K562 (cell line): ENCODE measurements around the gene P3H1. TPM values are rescaled to one million over a fixed set of nuclear protein-coding genes. Genes with fewer than 3 reads are reported as not detected.

Experiments used
- ATAC-seq: fragments of 200-7000 bp; cut with Tn5 transposase; 3 replicates; pipeline ENCODE4 v1.9.1; 2020; ENCODE audit warnings: moderate library complexity
- BruUV-seq: library from RNA; stranded (reverse); fragments of 400-500 nt; replicated peaks from 2 replicates; lab custom pipeline; 2021; lab: Mats Ljungman, UMichigan
- CTCF ChIA-PET: fragments of 300-600 bp; formaldehyde crosslinking; extraction: SDS; loops from one replicate; lab custom pipeline; 2021; ENCODE audit warnings: low intra/inter-chr PET ratio; lab: Yijun Ruan, JAX
- POLR2A ChIA-PET: fragments of 300-600, 350-650 bp; sonication (Branson Sonifier 250); formaldehyde crosslinking; extraction: SDS; loops from one replicate; lab custom pipeline; 2021; ENCODE audit warnings: antibody characterized with exemption, inconsistent platforms; lab: Yijun Ruan, JAX
- DNase-seq, 4 experiments: peaks; one replicate each; pipeline versions ENCODE4 v3.0.0 to v3.0.0-alpha.2; 2011 to 2018; ENCODE audit warnings: low spot score in 3 of 4, mixed read lengths in 3 of 4; ENCODE audit errors: extremely low read depth in 1 of 4
- FAIRE-seq: peaks from 2 replicates; lab custom pipeline; 2011; peaks lifted over from hg19 to GRCh38; lab: Jason Lieb, UNC
- H2AFZ ChIP-seq: 2 replicates; pipeline ENCODE4 v1.6.0; 2011; ENCODE audit warnings: low read depth, low read length, control low read depth, inconsistent platforms
- H3K27ac ChIP-seq: fragments of 200-600 bp; 3 replicates; pipeline ENCODE4 v1.8.0; 2011; ENCODE audit warnings: low read depth, mild to moderate bottlenecking, control low read depth, inconsistent platforms, low read length, moderate library complexity, mixed read lengths; ENCODE audit errors: extremely low read depth
- H3K27me3 ChIP-seq, 2 experiments: fragments of 300-600 bp in 1 of 2; 2 replicates in 1 of 2; 3 replicates in 1 of 2; pipeline versions ENCODE4 v1.6.0 to v1.8.0; 2011; ENCODE audit warnings: inconsistent platforms in 2 of 2, low read length in 2 of 2, mild to moderate bottlenecking in 1 of 2, mixed read lengths in 1 of 2, moderate library complexity in 1 of 2; ENCODE audit not compliant: control insufficient read depth in 2 of 2, insufficient read depth in 2 of 2
- H3K36me3 ChIP-seq: fragments of 300-600 bp; 3 replicates; pipeline ENCODE4 v1.8.0; 2011; ENCODE audit warnings: mild to moderate bottlenecking, low read length, inconsistent platforms; ENCODE audit not compliant: control insufficient read depth, insufficient read depth
- H3K4me1 ChIP-seq, 2 experiments: fragments of 200-600 bp in 1 of 2; replicated peaks in 1 of 2; 2 replicates in 1 of 2; 3 replicates in 1 of 2; pipeline versions ENCODE4 v1.5.1 to v1.8.0; 2011; ENCODE audit warnings: inconsistent platforms in 2 of 2, low read length in 2 of 2, mild to moderate bottlenecking in 1 of 2, mixed read lengths in 1 of 2, moderate library complexity in 1 of 2; ENCODE audit not compliant: control insufficient read depth in 2 of 2, insufficient read depth in 2 of 2
- H3K4me2 ChIP-seq: 2 replicates; pipeline ENCODE4 v1.6.1; 2011; ENCODE audit warnings: low read length, control low read depth, inconsistent platforms, mixed read lengths; ENCODE audit not compliant: insufficient read depth
- H3K4me3 ChIP-seq: fragments of 200-600 bp; sonication (generic), shearing (Covaris generic); 2 replicates; pipeline ENCODE4 v1.5.1; 2016; ENCODE audit warnings: control low read depth, inconsistent platforms
- H3K79me2 ChIP-seq: fragments of 200-600 bp; 3 replicates; pipeline ENCODE4 v1.8.0; 2011; ENCODE audit warnings: low read length, inconsistent platforms; ENCODE audit not compliant: control insufficient read depth, insufficient read depth
- H3K9ac ChIP-seq, 2 experiments: 2 replicates each; pipeline versions ENCODE4 v1.6.0 to v1.6.1; 2011; ENCODE audit warnings: low read depth in 2 of 2, low read length in 2 of 2, control low read depth in 1 of 2, inconsistent platforms in 1 of 2, mild to moderate bottlenecking in 1 of 2, mixed read lengths in 1 of 2; ENCODE audit not compliant: insufficient read depth in 1 of 2
- H3K9me1 ChIP-seq: one replicate; pipeline ENCODE4 v1.6.0; 2011; ENCODE audit warnings: inconsistent platforms, mild to moderate bottlenecking, low read length, moderate library complexity; ENCODE audit not compliant: control insufficient read depth, insufficient read depth
- H3K9me3 ChIP-seq: replicated peaks from 2 replicates; pipeline ENCODE4 v1.5.1; 2011; ENCODE audit warnings: low read depth, low read length, inconsistent platforms; ENCODE audit not compliant: control insufficient read depth, insufficient read depth
- H4K20me1 ChIP-seq: replicated peaks from 2 replicates; pipeline ENCODE4 v1.6.1; 2011; ENCODE audit warnings: low read length, inconsistent platforms, mixed read lengths; ENCODE audit not compliant: control insufficient read depth, insufficient read depth
- ATF1 ChIP-seq, 2 experiments: fragments of 450-650 bp in 1 of 2; IDR thresholded peaks; 2 replicates each; pipeline ENCODE4 v1.6.1; 2016; ENCODE audit warnings: missing compliant biosample characterization in 1 of 2, missing genetic modification characterization in 1 of 2
- ATF3 ChIP-seq, 2 experiments: fragments of 450-650 bp in 1 of 2; sonication (generic) in 1 of 2; formaldehyde crosslinking in 1 of 2; IDR thresholded peaks in 1 of 2; conservative IDR thresholded peaks in 1 of 2; 2 replicates each; pipeline versions ENCODE4 v1.6.1 to v1.8.1; 2016 to 2023; ENCODE audit warnings: mild to moderate bottlenecking in 2 of 2, moderate library complexity in 2 of 2, inconsistent platforms in 1 of 2, missing genetic modification reagents in 1 of 2
- ATF4 ChIP-seq: fragments of 450-650 bp; formaldehyde crosslinking; IDR thresholded peaks from 2 replicates; pipeline ENCODE4 v1.4.0; 2022; ENCODE audit warnings: mild to moderate bottlenecking, moderate library complexity
- BCL6 ChIP-seq: fragments of 250-450 bp; sonication (Bioruptor Pico); IDR thresholded peaks from 2 replicates; pipeline ENCODE4 v1.4.0; 2020
- CC2D1A ChIP-seq: fragments of 450-650 bp; IDR thresholded peaks from 2 replicates; pipeline ENCODE4 v1.6.1; 2017; ENCODE audit warnings: mild to moderate bottlenecking
- E2F6 ChIP-seq, 2 experiments: IDR thresholded peaks; 2 replicates each; pipeline ENCODE4 v1.6.1; 2011; ENCODE audit warnings: borderline replicate concordance in 1 of 2, control low read depth in 1 of 2, low read depth in 1 of 2, low read length in 1 of 2, mild to moderate bottlenecking in 1 of 2, mixed read lengths in 1 of 2, moderate library complexity in 1 of 2; ENCODE audit not compliant: insufficient read depth in 1 of 2, insufficient read length in 1 of 2, poor library complexity in 1 of 2, severe bottlenecking in 1 of 2; ENCODE audit errors: extremely low read depth in 1 of 2
- ETV5 ChIP-seq: sonication (generic); formaldehyde crosslinking; IDR thresholded peaks from 2 replicates; pipeline ENCODE4 v1.4.0; 2020; ENCODE audit warnings: low read depth, mild to moderate bottlenecking, missing genetic modification reagents
- JUND ChIP-seq, 2 experiments: IDR thresholded peaks; 2 replicates in 1 of 2; 3 replicates in 1 of 2; pipeline ENCODE4 v1.6.1; 2011; ENCODE audit warnings: borderline replicate concordance in 2 of 2, low read depth in 2 of 2, low read length in 2 of 2, improper control_type of control experiment in 1 of 2, missing biosample characterization in 1 of 2, missing genetic modification characterization in 1 of 2, missing genetic modification reagents in 1 of 2
- RAD21 ChIP-seq, 2 experiments: fragments of 250-450 bp in 1 of 2; fragments of 450-650 bp in 1 of 2; sonication (Bioruptor Pico) in 1 of 2; formaldehyde crosslinking in 1 of 2; IDR thresholded peaks in 1 of 2; conservative IDR thresholded peaks in 1 of 2; 2 replicates each; pipeline versions ENCODE4 v1.4.0 to v1.8.0; 2020 to 2022; ENCODE audit warnings: mild to moderate bottlenecking in 2 of 2, moderate library complexity in 1 of 2
- SMC3 ChIP-seq: conservative IDR thresholded peaks from 2 replicates; pipeline ENCODE4 v1.6.1; 2011; ENCODE audit warnings: low read depth, low read length, improper control_type of control experiment; ENCODE audit not compliant: insufficient read depth
- THRAP3 ChIP-seq: fragments of 450-650 bp; IDR thresholded peaks from 2 replicates; pipeline ENCODE4 v1.6.1; 2016; ENCODE audit warnings: mild to moderate bottlenecking, inconsistent platforms, borderline replicate concordance
- USF1 ChIP-seq: sonication (generic); formaldehyde crosslinking; IDR thresholded peaks from 2 replicates; pipeline ENCODE4 v1.9.0; 2022; ENCODE audit warnings: mild to moderate bottlenecking, missing genetic modification reagents
- ZNF445 ChIP-seq: fragments of 250-450 bp; sonication (Bioruptor Pico); IDR thresholded peaks from 2 replicates; pipeline ENCODE4 v1.4.0; 2020; ENCODE audit warnings: low read depth, mild to moderate bottlenecking, moderate library complexity
- WGBS: fragments of 100-300 bp; shearing (Covaris generic); methylation state at CpG from one replicate; pipeline ENCODE4 v1.1.6; 2016; ENCODE audit warnings: low coverage, mixed read lengths; ENCODE audit not compliant: insufficient coverage; ENCODE audit errors: missing lambda C conversion rate; 5-methylcytosine and 5-hydroxymethylcytosine counted together
- in situ Hi-C: fragments of 300-500 bp; cut with MboI; formaldehyde crosslinking; loops from 4 replicates; pipeline ENCODE4 v1.15.0; 2018; ENCODE audit warnings: inconsistent platforms, mixed read lengths
- intact Hi-C: fragments of 100-400 bp; cut with micrococcal nuclease; formaldehyde crosslinking; loops from 2 replicates; pipeline ENCODE4 v1.14.2; 2022
- polyA plus RNA-seq, 8 experiments: library from polyadenylated mRNA; depleted of rRNA in 4 of 8; stranded (reverse) in 5 of 8; unstranded in 3 of 8; fragments of >200 nt; fragmentation: Nextera tagmentation in 2 of 8; fragmentation: Illumina TruSeq in 1 of 8; extraction: Ambion mirVana in 2 of 8; extraction: Trizol in 1 of 8; gene quantifications; 2 replicates each; pipeline versions ENCODE4 v1.2.1 to v1.2.3, GENCODE V29; 2011 to 2014; ENCODE audit warnings: inconsistent platforms in 1 of 8, missing spikeins in 1 of 8
- total RNA-seq, 7 experiments: library from RNA; depleted of rRNA in 6 of 7; stranded (reverse); fragments of >200 nt in 6 of 7; fragmentation: Illumina TruSeq in 2 of 7; extraction: Trizol in 2 of 7; gene quantifications; 2 replicates each; pipeline versions ENCODE4 v1.2.1 to v1.2.3, GENCODE V29; 2011 to 2021; ENCODE audit warnings: low replicate concordance in 1 of 7

Gene P3H1
- total and polyA plus RNA-seq, 9 of the 15 experiments (the other 6 are each of a cell fraction or from before 2014, with no cell fraction given), result 1.7 to 81.7 (median 45.7) TPM

GRCh38 chr1:42730002-42730401, 36.8 kb downstream of the P3H1 start:
- ChIA-PET CTCF (interaction anchor here (0.9 kb wide), 1 partner anchor 553 kb away, joined by 3 read pairs; no protein-coding TSS in a partner anchor), POLR2A (interaction anchor here (0.6 to 0.7 kb wide), 4 partner anchors 36 to 413 kb away, joined by 3 read pairs; no protein-coding TSS in a partner anchor)
- Histone ChIP-seq H3K4me2 (no peak overlapping the region), H2AFZ (peak overlapping the region; percentile 10), H3K4me1 (peaks cover 0 to 1% of the 10 kb centered on the region in 2 experiments; a peak in 2 of 5 replicates), H3K79me2 (no peaks in the 10 kb centered on the region), H3K4me3 (no peak overlapping the region), H3K9me3 (no peaks in the 10 kb centered on the region), H3K9ac (no peak overlapping the region), H3K36me3 (no peaks in the 10 kb centered on the region), H4K20me1 (no peaks in the 10 kb centered on the region), H3K27me3 (peaks cover 2 to 21% of the 10 kb centered on the region in 2 experiments; a peak in 3 of 5 replicates), H3K9me1 (no peaks in the 10 kb centered on the region), H3K27ac (no peak overlapping the region)
- in situ Hi-C loops, result loop anchor here (5.0 to 25.0 kb wide), 2 partner anchors 143 to 588 kb away; no protein-coding TSS in a partner anchor
- ATAC-seq (peak; percentile 80), DNase-seq (peak in 3 of 4 experiments; percentile 49 to 56 (median 56)), FAIRE-seq (peak; percentile 86)
- no TSS peak for BruUV-seq
- intact Hi-C loops, result loop anchor here (5.0 to 10.0 kb wide), 3 partner anchors 218 to 585 kb away; no protein-coding TSS in a partner anchor
- 18% methylated on average over 3 of the region's 3 CpGs for WGBS
- TF ChIP-seq ZNF445, result no peak
- TF ChIP-seq ATF3 (IDR thresholded peaks at IDR 0.05), result 0 out of 2 replicates have a peak, but pooled peaks have one; percentile 27
- TF ChIP-seq ATF3 (CRISPR knock-in tag; conservative IDR thresholded peaks at IDR 0.05), result no peak
- peak; percentile 26; the same call in 1 of the 2 replicates for TF ChIP-seq SMC3
- 0 out of 2 replicates have a peak, but pooled peaks have one; percentile 28 for TF ChIP-seq USF1 (CRISPR knock-in tag)
- peak in 1 of 2 experiments; percentile 62; a peak in 2 of 4 replicates for TF ChIP-seq RAD21 (CRISPR knock-in tag; conservative IDR thresholded peaks at IDR 0.05 in 1 of 2, IDR thresholded peaks at IDR 0.05 in 1 of 2)
- no peak for TF ChIP-seq CC2D1A
- no peak for TF ChIP-seq ATF1 (CRISPR knock-in tag; IDR thresholded peaks at IDR 0.05)
- TF ChIP-seq ATF1 (tag; IDR thresholded peaks at IDR 0.05), result 0 out of 2 replicates have a peak, but pooled peaks have one; percentile 26
- TF ChIP-seq ATF4 (CRISPR knock-in tag), result no peak
- no peak for TF ChIP-seq BCL6 (CRISPR knock-in tag)
- TF ChIP-seq ETV5 (CRISPR knock-in tag), result no peak
- TF ChIP-seq THRAP3, result no peak
- TF ChIP-seq E2F6 (IDR thresholded peaks at IDR 0.05; ENCODE audit: borderline replicate concordance in 1 of 2, extremely low read depth in 1 of 2, insufficient read depth in 1 of 2, insufficient read length in 1 of 2, low read depth in 1 of 2, low read length in 1 of 2, poor library complexity in 1 of 2, severe bottlenecking in 1 of 2), result peak in 1 of 2 experiments; percentile 34
- 0 out of 2 replicates have a peak, but pooled peaks have one; percentile 29 for TF ChIP-seq JUND (IDR thresholded peaks at IDR 0.05; ENCODE audit: borderline replicate concordance, low read depth, low read length)
- TF ChIP-seq JUND (tag; IDR thresholded peaks at IDR 0.05; ENCODE audit: borderline replicate concordance, low read depth, low read length), result no peak
